Lower lobe of right lung (tissue), 2 donors: ENCODE measurements around the gene C1QTNF7. TPM values are rescaled to one million over a fixed set of nuclear protein-coding genes. Genes with fewer than 3 reads are reported as not detected.

Experiments used
- ATAC-seq, 2 donors: fragments of 200-7000 bp; cut with Tn5 transposase; one replicate each; pipeline ENCODE4 v1.9.1; 2020 to 2022; ENCODE audit warnings: mild to moderate bottlenecking in 2 of 2, moderate library complexity in 2 of 2
- DNase-seq: peaks from one replicate; pipeline ENCODE4 v3.0.0-alpha.2; 2020
- H3K27ac ChIP-seq: fragments of 200-600 bp; one replicate; pipeline ENCODE4 v1.8.0; 2022
- H3K27me3 ChIP-seq: fragments of 200-600 bp; one replicate; pipeline ENCODE4 v1.8.0; 2022; ENCODE audit warnings: low read depth
- H3K36me3 ChIP-seq: fragments of 200-600 bp; one replicate; pipeline ENCODE4 v1.8.0; 2022; ENCODE audit warnings: mild to moderate bottlenecking
- H3K4me1 ChIP-seq: fragments of 200-600 bp; one replicate; pipeline ENCODE4 v1.8.0; 2022
- H3K4me3 ChIP-seq: fragments of 200-600 bp; one replicate; pipeline ENCODE4 v1.8.0; 2022; ENCODE audit warnings: mild to moderate bottlenecking
- H3K9me3 ChIP-seq: fragments of 200-600 bp; one replicate; pipeline ENCODE4 v1.8.0; 2022
- CTCF ChIP-seq: fragments of 200-600 bp; IDR thresholded peaks from one replicate; pipeline ENCODE4 v1.8.0; 2022; ENCODE audit warnings: antibody characterized with exemption, mild to moderate bottlenecking
- intact Hi-C: fragments of 100-400 bp; cut with DNase I; formaldehyde crosslinking; loops from one replicate; pipeline ENCODE4 v1.11.0; 2022
- total RNA-seq: library from RNA; stranded (reverse); fragmentation: NEBNext Ultra II Directional; extraction: Animal tissue kit (Norgen Biotek cat#: 25700); gene quantifications from one replicate; pipeline ENCODE4 v1.2.1, GENCODE V29; 2021
- donor health status: DM: no; HTN: yes; CAD: no; lungs with severe emphysema.

Gene C1QTNF7
- total RNA-seq, 1 donor from 2014 or later = 10.7 TPM

GRCh38 chr4:15434676-15435075, 6.8 kb downstream of the C1QTNF7 start:
- DNase-seq (no peak), ATAC-seq (no peak)
- intact Hi-C loops = no loop called here
- TF ChIP-seq CTCF = no peak
- no peaks in the 10 kb centered on the region for H3K36me3 ChIP-seq
- H3K27ac ChIP-seq = no peak overlapping the region
- no peaks in the 10 kb centered on the region for H3K9me3 ChIP-seq
- H3K4me1 ChIP-seq = peaks cover 11% of the 10 kb centered on the region
- H3K4me3 ChIP-seq = no peak overlapping the region
- H3K27me3 ChIP-seq = no peaks in the 10 kb centered on the region

GRCh38 chr4:15436513-15436912, 8.7 kb downstream of the C1QTNF7 start:
- no peak for TF ChIP-seq CTCF
- Histone ChIP-seq H3K4me1 (peaks cover 11% of the 10 kb centered on the region), H3K27ac (no peak overlapping the region), H3K4me3 (no peak overlapping the region), H3K9me3 (no peaks in the 10 kb centered on the region), H3K27me3 (no peaks in the 10 kb centered on the region), H3K36me3 (no peaks in the 10 kb centered on the region)
- DNase-seq (no peak), ATAC-seq (no peak)
- intact Hi-C loops = no loop called here

- Histone ChIP-seq H3K27me3 (no peaks in the 10 kb centered on the region), H3K9me3 (no peaks in the 10 kb centered on the region)
- no peak for TF ChIP-seq CTCF
These were observed 11.2 kb downstream of the C1QTNF7 start for GRCh38 chr4:15438939-15439524.

GRCh38 chr4:15443371-15444160, 15.7 kb downstream of the C1QTNF7 start:
- H3K27me3 ChIP-seq = no peaks in the 10 kb centered on the region
- H3K4me1 ChIP-seq = no peaks in the 10 kb centered on the region
- intact Hi-C loops = no loop called here
- no peak overlapping the region for H3K27ac ChIP-seq
- no peak overlapping the region for H3K4me3 ChIP-seq
- ATAC-seq (no peak), DNase-seq (no peak)
- no peaks in the 10 kb centered on the region for H3K36me3 ChIP-seq
- no peak for TF ChIP-seq CTCF
- H3K9me3 ChIP-seq = no peaks in the 10 kb centered on the region

More at GRCh38 chr4:15438939-15439524, 11.2 kb downstream of the C1QTNF7 start:
- Histone ChIP-seq H3K36me3 (no peaks in the 10 kb centered on the region), H3K27ac (no peak overlapping the region), H3K4me3 (no peak overlapping the region), H3K4me1 (peaks cover 11% of the 10 kb centered on the region)
- intact Hi-C loops = no loop called here
- ATAC-seq = no peak
- no peak for DNase-seq

GRCh38 chr4:15444276-15444675, 16.4 kb downstream of the C1QTNF7 start:
- DNase-seq (no peak), ATAC-seq (no peak)
- intact Hi-C loops = no loop called here
- no peak for TF ChIP-seq CTCF
- Histone ChIP-seq H3K36me3 (no peaks in the 10 kb centered on the region), H3K9me3 (no peaks in the 10 kb centered on the region), H3K27ac (no peak overlapping the region), H3K4me3 (no peak overlapping the region), H3K27me3 (no peaks in the 10 kb centered on the region), H3K4me1 (no peaks in the 10 kb centered on the region)
